Activated CD4-positive, alpha-beta T cell treated with anti-CD3 and anti-CD28 coated beads, Interleukin-2, amount 50 U/mL, for 1 hour (primary cell): Measurements from ENCODE around the gene RFTN1.

Source experiments
- DNase-seq: peaks from one replicate; pipeline ENCODE4 v3.0.0-alpha.2; 2020

Gene RFTN1

DNA sequence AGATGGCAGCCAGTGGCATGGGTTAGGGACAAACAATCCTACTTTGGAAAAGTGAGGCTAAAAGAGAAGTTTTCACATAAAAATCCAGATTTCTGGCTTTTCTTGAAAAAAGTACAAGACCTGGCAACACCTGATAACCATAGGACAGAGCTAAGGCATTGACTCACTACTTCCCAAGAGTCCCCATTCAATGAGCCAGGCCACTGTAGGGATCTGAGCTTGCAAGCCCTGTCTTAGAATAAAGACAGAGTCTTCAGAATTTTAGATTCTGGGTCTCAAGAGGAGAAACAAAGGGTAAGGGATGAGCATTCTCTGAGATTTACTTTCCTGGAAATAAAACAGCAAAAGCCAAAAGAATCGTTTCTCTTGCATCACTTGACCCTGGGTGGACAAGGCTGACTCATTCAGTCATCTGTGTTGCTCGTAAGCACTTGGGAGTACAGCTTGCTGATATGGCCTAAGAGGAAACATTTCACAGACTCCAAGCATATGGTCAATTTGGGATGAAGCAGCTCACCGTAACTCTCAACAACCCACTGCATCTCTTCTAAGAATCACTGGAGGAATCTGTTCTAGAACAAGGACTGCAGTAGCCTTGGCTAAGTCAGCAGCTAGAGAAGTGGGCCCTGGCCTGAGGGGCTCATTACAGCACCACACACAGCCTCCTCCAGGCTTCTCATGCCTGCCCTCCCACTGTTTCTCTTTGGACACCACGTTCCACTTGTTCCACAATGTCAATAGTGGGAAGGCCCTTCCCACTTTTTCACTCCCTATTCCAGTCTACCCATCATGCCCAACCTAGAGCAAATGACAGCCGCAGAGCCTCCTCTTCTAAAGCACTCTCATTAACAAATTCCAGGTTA is 86.2 kb downstream of the RFTN1 start:
- DNase-seq: no peak

DNA sequence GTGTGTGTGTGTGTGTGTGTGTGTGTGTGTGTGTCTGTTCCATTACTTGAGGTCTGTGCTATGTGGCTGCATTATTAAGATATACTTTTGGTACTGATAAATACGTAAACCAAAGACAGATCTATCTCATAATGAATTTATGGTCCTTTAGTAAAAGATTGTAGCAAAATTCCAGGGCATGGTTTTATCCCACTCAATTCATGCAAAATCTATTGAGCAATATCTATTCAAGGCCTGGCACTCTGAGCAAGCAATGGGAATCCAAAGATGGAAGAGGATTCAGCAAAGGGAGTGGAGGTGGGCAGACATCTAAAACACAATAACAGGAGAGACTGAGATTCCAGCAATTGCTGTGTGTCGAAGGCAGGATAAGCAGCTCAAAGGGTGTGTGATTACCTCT is 86.8 kb downstream of the RFTN1 start:
- no peak for DNase-seq

DNA sequence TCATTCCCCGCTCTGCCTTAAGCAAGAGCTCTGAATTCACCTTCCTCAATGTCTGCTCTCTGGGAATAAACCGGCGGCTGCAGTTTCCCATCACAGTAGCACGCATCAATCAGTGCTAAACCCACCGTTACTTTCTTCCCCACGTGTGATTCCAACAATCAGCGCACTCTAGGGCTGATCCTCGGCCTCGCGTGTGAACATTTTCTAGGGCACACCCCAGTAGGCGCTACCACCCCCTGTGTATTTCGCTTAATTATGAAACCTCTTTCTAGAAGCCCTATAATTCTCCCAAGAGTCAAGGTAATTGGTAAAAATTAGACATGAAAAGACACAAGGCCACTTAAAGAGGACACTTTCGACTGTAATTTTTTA is 87.5 kb downstream of the RFTN1 start:
- DNase-seq: no peak

DNA sequence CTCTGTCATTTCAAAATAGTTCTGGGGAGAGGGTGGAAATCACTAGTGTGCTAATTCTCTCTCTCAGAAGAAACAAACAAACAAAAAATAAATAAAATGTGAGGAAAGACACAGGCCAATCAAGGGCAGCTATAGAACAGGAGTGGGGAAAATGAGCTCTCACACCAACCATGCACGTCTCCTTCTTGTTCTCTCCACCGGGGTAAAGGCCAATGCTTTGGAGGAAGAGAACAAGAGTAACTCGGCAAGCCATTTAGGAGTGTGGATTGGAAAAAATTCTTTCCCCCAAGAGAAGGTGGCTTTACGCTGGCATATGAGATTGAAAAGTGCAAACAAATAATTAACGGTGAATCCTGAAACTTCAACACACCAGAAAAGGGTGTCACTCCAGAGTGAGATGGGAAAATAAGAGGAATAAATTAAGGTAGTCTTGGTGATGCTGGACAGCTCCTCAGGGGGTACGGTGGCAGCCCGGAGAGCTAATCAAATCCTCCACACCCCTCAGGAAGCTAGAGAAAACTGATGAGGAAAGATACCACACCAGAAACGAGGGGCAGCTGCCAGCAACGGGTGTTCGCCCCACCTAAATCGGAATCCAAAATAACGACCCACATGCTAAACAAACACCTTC is 88.0 kb downstream of the RFTN1 start:
- DNase-seq: no peak

DNA sequence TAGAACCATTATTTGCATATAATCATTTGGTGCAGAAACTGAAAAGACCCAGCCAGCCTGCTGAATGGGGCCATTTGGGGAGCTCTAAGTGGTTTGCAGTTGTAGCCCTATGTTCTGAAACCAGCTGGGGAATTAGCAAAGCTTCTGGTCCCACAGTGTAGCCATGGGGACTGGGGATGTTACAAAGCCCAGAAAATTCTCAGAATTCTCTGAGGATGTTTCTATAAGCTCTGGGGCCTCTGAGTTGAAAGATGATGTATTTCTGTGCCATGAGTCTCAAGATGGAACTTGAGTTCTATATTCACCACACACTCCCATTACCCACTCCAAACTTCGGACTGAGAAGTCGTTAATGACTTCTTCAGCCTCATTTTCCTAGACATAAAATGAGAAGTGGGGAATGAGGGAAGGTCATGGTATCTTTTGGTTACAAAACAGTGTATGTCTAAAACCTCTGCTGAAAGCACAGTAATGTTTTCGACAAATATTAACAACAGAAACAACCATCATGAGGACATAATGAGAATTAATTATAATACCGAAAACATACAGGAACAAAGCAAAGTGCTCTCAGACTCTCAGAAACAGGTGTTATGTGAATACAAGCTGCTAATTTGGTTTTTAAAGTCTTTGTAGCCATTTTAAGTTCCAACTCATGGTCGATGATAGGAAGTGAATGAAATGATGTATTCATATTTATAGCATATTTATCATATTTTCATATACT is 89.4 kb downstream of the RFTN1 start:
- no peak for DNase-seq

DNA sequence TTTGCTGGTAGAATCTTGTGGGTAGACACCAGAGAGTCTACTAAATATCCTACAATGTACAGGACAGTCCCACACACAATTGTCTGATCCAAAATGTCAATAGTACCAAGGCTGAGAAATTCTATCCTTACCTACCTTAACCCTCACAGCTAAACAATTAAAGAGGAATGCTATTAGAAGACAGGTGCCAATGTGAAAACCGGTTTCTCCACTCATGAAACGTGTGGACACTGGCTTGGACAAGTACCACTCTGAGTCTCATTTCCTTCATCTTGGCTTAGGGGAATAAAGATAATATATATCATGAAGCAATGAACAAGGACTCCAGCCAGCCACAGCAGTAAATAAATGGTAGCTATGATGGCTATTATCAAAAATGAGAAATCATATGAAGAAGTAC is 90.2 kb downstream of the RFTN1 start:
- DNase-seq: no peak

DNA sequence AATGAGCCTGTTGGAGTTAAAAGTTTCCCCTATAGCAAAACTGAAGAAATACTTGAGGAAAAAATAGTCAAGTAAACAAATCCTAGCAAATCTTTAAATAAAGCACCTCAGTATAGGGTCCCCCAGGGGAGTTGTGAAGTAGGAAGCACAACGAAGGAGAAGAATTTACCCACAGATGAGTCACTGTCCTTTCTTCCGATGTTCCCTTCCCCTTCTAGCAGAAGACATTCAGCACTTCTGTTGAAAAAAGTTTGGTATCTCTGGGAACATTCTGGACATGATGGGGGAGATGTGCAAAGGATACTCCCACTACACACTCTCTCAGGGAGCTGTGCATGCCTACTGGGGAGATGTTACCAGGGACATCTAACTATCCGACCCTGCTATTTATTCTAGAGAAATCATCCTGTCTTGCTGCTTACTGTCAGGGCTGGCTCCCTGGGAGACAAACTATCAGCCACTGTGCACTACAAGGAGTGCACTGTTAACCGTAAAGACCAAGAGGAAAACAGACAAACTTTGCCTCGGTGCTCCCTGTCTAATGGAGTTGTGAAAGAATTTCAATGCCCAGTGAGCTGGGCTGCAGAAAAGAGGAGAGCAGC is 93.8 kb downstream of the RFTN1 start:
- DNase-seq: no peak

DNA sequence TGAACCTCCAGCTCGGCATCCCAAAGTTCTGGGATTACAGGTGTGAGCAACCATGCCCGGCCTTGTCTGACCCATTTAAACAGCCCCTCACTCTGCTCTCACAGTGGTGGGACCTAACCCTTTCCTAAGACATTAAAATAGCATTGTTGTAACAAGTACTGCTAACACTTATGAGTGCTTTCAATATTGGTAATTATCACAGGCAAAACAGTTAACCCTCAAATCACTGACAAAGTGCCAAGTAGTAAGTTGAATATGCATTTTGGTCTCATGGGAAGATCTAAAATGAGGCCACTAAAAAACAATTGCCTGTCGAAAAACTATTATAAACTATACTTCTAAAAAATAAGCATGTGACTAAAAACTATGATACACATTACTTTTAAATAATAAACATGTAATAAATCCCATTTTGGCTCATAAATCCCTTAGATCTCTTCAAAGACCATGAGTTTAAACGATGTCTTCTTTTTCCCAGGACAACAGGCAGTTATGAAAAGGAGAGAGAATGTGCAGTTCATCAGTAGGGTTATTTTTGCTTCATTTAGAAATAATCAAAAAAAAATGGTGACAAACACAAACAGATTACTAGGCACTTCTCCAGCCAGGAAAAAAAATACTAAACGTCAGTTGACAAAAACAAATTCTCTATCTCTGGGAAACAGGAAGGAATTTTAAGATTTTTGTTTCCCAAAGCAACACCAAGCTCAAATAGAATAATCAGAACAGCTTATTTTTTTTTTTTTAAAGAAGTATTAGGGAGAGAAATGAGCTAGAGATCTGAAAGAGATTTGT is 95.4 kb downstream of the RFTN1 start:
- DNase-seq: no peak

DNA sequence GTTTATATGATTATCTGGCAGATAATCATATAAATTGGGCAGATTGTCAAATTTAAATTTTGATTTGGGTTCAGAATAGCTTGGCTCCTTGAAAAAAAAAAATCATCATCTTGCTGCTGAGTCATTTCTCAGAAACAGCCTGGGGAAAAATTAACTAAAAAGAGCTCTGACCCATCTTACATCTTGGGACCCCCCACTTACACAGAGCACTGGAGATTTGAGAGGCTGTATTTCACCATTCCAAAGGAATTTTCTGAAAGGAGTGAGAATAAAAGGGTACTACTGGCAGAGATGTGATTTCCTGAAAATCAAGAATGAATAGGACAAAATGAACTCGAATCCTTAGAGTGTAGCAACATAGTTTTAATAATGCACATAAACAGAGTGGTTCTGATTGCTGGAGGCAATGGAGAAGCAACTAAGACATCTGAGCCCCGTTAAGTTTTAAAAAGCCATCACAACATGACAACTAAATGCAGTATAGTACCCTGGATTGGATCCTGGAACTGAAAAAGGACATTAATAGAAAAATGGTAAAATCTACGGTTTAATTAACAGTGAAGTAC is 97.5 kb downstream of the RFTN1 start:
- no peak for DNase-seq

DNA sequence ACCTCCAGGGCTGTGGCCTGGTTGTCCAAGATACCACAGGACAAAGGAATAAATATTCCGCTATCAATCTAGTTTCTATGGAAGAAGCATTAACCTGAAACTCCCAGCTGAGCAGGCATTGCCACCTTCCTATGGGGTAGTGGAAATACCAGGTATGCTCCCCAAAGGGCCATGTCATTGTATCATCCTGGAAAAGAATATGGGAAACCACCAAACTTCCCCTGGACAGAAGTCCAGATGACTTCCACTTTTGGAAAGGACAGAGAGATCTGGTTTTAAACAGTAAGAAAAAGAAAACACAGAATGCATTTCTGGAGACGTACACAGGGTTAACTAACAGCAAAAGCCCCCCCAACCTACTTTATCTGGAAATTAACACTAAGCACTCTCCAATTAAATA is 100.2 kb downstream of the RFTN1 start:
- no peak for DNase-seq

DNA sequence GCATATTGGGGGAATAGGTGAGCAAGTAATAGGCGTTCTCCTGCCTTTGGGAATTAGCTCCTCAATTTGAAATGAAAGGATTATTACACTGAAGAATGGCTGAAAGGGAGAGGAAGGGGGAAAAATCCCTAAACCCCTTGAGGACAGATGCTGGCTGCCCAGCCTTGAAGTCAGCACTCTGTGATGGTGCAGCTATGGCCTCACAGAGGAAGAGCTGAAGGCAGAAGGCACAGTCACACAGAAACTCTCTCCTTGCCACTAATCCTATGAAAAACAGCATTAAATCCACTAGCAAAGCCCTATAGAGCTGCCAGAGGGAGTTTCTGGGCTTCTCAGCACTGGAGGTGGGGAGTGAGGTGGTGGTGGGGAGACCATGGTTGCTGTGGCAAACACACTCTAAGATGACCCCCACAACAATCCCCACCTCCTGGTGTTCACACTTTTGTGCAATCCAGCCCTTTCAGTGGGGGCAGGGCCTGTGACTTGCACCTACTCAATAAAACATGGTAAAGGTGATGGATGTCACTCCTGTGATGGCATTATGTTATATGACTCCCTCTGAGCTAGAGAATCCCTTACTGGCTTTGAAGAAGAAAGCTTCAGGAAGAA is 101.2 kb downstream of the RFTN1 start:
- DNase-seq: no peak

DNA sequence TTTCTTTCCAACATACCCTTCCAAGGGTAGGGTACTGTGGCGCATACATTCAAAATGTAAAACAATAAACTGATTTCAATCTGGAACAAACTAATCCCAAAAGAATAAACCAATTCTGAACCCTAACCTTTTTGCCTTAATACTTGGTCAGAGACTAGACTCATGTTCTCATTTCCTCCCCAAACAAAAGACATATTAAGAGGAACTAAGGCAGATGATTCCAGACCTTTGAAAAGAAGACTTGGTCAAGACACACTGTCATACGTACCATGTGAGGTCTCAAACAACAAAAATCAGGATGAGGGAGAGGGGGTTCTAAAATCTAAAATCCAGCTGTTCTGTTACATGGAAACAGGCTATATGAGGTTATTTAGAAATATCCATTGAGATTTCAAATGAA is 102.1 kb downstream of the RFTN1 start:
- DNase-seq: no peak

DNA sequence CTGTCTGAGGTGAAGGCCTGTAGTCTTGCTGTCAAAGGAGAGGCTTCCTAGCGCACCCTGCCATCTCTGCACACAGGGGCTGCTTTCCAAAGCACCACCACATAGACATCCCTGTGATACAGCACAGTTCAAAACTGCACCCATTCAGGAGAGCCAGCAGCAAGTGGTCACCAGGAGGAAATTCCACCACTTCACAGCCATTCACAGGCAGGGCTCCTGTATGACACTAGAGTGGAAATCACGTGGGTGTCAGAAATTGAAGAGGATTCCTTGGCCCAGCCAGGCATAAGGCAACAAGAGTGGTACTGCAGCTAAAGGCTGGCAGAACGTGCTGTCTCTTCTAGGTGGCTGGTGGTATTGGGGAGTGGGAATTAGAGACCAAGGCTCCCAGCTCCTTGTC is 102.8 kb downstream of the RFTN1 start:
- DNase-seq: no peak

DNA sequence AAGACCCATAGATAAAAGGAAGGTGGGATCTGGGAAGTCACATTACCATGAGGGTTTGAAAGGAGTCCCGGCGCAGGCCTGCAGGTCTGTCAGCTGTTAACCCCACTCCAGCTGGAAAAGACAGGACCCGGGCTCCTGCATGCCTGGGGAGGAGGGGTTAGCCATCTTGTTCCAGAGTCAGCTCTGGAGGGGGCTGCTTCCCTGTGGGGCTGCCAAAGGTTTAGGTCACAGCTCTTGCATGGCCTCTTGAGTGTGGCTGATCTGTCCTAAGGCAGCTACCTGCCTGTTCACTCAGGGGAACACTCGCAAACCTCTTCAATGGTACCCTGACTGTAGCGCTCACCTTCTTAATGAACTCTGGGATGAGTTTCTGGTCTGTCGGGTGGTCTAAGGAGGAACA is 104.5 kb downstream of the RFTN1 start:
- no peak for DNase-seq

DNA sequence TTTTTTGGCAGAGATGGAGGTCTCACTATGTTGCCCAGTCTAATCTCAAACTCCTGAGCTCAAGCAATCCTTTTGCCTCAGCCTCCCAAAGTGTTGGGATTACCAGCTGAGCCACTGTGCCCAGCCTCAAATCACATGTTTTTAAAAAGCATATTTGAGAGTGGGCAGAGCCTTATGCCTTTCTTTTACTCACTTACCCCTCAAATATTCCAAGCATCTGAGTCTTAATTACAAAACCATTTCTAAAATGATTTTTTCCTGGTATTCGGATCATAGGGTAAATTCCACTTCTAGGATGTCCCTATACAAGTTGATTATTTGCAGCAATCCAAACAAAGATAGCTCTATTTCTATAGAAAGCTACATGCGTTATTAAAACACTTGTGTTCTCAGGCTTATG is 106.1 kb downstream of the RFTN1 start:
- DNase-seq: no peak

DNA sequence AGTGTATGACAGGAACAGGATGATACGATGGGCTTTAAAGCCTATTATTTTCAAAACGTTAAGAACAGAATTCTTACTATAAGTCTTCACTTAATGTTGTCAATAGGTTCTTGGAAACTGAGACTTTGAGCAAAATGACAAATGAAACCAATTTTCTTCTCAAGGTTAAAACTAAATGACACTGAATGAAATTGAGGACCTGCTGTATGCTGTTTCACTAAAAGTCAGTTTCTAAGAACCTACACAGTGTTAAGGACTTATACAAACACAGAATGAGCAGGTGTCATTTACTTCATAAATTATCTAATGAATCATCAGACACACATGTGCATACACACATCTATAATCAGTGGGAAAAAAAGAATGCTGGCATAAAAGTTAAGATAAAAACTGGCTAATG is 106.9 kb downstream of the RFTN1 start:
- no peak for DNase-seq

DNA sequence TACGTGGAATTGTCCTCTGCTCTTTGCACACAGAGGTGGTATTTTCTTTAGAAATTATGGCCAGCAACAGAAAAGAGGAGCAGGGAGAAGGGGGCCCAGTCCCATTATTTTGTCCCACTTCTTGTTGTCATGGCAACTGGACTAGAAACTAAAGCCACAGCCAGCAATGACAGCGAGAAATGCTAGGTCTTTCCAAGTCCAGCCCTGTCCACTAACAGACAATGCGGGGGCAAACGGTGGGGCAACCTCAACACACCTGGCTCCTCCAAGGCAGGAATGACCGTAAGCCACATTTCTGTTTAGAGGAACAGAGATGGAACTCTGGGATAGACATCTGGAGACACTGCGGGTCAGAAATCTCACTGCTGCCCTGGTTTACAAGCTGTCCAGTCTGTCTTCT is 107.3 kb downstream of the RFTN1 start:
- no peak for DNase-seq

DNA sequence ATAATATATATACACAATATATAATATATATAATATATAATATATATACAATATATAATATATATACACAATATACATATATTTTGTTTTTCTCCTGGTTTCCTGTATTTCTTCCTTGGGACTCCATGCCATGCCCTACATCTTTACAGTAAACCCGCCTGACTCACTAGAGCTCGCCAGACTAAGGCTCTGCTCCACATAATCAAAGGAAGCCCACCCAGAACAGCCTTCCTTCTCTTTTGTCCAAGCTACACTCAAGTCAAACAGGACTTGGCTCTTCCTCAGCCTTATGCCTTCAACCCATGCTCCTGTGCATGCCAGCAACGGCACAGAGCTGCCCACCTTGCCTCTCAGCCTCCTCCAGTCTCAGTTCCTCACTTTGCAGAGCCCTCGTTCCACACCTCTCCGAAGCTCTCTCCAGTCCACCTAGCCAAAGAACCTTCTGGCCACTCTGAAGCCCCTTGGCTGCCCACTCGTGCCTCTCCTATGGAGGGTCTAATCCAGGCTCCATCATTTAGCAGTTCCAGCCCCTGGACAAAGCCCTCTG is 109.1 kb downstream of the RFTN1 start:
- DNase-seq: no peak

DNA sequence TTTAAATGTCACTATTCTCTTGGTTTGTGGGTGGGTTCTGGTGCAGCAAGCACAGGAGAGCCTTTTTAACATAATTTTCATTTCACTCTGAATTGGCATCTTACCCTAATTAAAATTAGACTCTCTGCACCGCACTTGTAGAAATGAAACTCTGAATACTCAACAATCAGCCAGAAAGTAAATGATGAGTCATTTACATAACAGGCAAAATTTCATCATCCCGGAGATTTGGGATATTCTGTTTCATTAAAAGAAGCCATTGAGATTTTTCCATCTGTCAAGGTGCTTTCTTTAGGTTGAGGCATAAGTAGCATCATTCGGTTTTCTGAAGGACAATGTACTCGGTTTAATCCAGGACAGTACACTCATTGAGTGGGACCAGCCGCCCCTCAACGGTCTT is 111.0 kb downstream of the RFTN1 start:
- DNase-seq: no peak

DNA sequence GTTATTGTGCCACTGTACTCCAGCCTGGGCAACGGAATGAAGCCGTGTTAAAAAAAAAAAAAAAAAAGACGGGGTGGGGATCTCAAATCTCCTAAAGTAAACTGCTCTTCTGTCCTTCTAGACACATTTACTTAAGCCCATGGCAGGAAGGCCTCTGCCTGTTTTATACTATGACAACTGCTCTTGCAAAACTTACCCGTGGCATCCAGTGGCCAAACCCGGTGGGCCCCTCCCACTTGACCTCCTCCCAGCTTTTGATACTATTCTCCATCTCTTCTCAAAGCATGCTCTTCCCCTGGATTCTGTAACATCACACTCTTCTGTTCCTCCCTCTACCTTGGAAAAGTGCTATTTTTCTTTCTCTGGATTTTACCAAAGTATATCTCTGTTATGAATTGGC is 112.2 kb downstream of the RFTN1 start:
- no peak for DNase-seq

DNA sequence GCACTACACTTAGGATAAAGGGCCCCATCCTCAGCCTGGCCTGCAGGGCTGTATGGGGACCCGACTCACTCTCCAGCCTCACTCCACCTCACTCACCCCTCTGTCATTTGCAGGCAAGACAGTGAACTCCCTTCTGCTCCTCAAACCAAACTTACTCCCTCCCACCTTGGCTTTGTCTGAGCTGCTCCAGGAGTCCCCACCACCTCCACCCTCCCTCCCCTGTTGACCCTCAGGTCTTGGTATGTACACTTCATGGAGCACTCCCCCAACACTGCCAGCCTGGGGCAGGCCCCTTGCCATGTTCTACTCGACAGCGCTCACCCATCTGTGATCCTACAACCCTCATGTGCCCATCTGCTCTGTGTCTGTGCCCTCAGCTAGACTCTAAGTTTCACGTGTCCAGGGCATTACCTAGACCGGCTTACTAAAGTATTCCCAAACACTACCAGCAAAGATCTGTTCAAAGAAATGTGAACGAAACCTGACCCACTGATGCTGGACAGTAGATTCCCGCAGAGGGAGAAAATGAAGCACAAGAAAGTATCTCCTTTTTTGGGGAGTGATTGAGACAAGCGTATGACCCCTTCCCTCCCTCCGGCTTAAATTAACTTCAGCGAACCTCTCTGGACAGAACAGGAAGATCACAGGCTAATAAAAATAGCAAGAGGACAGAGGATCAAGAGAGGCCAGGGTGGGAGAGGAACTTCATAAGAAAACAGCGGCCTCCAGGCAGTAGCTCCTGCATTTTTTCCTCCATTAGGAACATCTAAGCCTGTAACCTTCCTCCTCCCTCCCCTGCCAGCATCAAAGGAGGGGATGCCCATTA is 113.2 kb downstream of the RFTN1 start:
- no peak for DNase-seq
